Right atrium auricular region (tissue), 2 donors: Measurements from ENCODE around the gene SCYGR1. TPM values are rescaled to one million over a fixed set of nuclear protein-coding genes. Genes with fewer than 3 reads are reported as not detected.

Source experiments
- DNase-seq: peaks from one replicate; pipeline ENCODE4 v3.0.0-alpha.2; 2019; ENCODE audit warnings: low spot score
- H3K27ac ChIP-seq, 2 donors: fragments of 200-600 bp; sonication (generic); 1 replicate in 1 of 2; 2 replicates in 1 of 2; pipeline ENCODE4 v1.5.1; 2016 to 2019
- H3K27me3 ChIP-seq, 2 donors: fragments of 200-600 bp; sonication (generic); one replicate each; pipeline versions ENCODE4 v1.5.1 to v1.6.0; 2017 to 2019
- H3K36me3 ChIP-seq: fragments of 200-600 bp; sonication (generic); one replicate; pipeline ENCODE4 v1.5.1; 2016
- H3K4me1 ChIP-seq, 2 donors: fragments of 200-600 bp; sonication (generic); one replicate each; pipeline versions ENCODE4 v1.5.1 to v1.6.0; 2017 to 2019
- H3K4me3 ChIP-seq, 2 donors: fragments of 200-600 bp; sonication (generic); 1 replicate in 1 of 2; 2 replicates in 1 of 2; pipeline ENCODE4 v1.5.1; 2017 to 2019; ENCODE audit warnings: mild to moderate bottlenecking in 1 of 2, moderate library complexity in 1 of 2
- H3K9me3 ChIP-seq, 2 donors: fragments of 200-600 bp; sonication (generic); one replicate each; pipeline ENCODE4 v1.5.1; 2019
- CTCF ChIP-seq, 2 donors: fragments of 200-600 bp; sonication (generic); IDR thresholded peaks; one replicate each; pipeline ENCODE4 v1.5.1; 2019; ENCODE audit warnings: antibody characterized with exemption in 2 of 2
- total RNA-seq, 2 donors: library from RNA; depleted of rRNA; stranded (reverse); fragments of >200 nt; gene quantifications; one replicate each; pipeline ENCODE4 v1.1.0, GENCODE V29; 2016

SCYGR1 gene
- total RNA-seq, 2 donors from 2014 or later = not detected

- no peaks in the 10 kb centered on the region for H3K27me3 ChIP-seq
- TF ChIP-seq CTCF (IDR thresholded peaks at IDR 0.05) = no peak
- no peak overlapping the region for H3K4me3 ChIP-seq
- no peaks in the 10 kb centered on the region for H3K4me1 ChIP-seq
- no peak overlapping the region for H3K27ac ChIP-seq
- no peaks in the 10 kb centered on the region for H3K9me3 ChIP-seq
- DNase-seq = no peak
- H3K36me3 ChIP-seq = peaks cover 26% of the 10 kb centered on the region
Observed at GRCh38 chr2:227348324-227348723, 39.4 kb downstream of the SCYGR1 start.

DNA sequence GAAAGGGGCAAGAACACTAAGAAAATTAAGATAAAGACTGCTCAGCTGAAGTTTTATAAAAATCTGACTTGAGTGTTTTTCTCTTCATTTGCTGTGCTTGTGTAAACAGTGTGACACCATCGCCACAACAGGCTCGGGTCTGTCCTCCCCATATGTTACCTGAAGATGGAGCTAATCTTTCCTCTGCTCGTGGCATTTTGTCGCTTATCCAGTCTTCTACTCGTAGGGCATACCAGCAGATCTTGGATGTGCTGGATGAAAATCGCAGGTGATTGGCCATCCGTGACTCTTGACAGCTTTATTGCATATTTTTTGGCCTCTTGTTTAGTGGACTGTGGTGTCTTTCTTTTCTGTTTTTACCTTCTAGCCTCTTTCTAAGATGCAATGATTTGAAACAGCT is 40.6 kb downstream of the SCYGR1 start:
- no peak overlapping the region for H3K27ac ChIP-seq
- H3K9me3 ChIP-seq = no peaks in the 10 kb centered on the region
- H3K4me3 ChIP-seq = no peak overlapping the region
- H3K27me3 ChIP-seq = no peaks in the 10 kb centered on the region
- peaks cover 32% of the 10 kb centered on the region for H3K36me3 ChIP-seq
- no peaks in the 10 kb centered on the region for H3K4me1 ChIP-seq
- TF ChIP-seq CTCF (IDR thresholded peaks at IDR 0.05) = no peak
- no peak for DNase-seq

- H3K4me3 ChIP-seq = no peak overlapping the region
- H3K27me3 ChIP-seq = no peaks in the 10 kb centered on the region
- no peak overlapping the region for H3K27ac ChIP-seq
- DNase-seq = no peak
- no peak for TF ChIP-seq CTCF (IDR thresholded peaks at IDR 0.05)
- H3K9me3 ChIP-seq = no peaks in the 10 kb centered on the region
- H3K36me3 ChIP-seq = peaks cover 41% of the 10 kb centered on the region
- H3K4me1 ChIP-seq = no peaks in the 10 kb centered on the region
Observed at GRCh38 chr2:227344231-227344630, 43.5 kb downstream of the SCYGR1 start.

- H3K27ac ChIP-seq = no peak overlapping the region
- H3K4me1 ChIP-seq = no peaks in the 10 kb centered on the region
- H3K27me3 ChIP-seq = no peaks in the 10 kb centered on the region
- DNase-seq = no peak
- peaks cover 42% of the 10 kb centered on the region for H3K36me3 ChIP-seq
- no peak for TF ChIP-seq CTCF (IDR thresholded peaks at IDR 0.05)
- H3K9me3 ChIP-seq = no peaks in the 10 kb centered on the region
- no peak overlapping the region for H3K4me3 ChIP-seq
Observed at GRCh38 chr2:227341553-227341952, 46.2 kb downstream of the SCYGR1 start.

- Histone ChIP-seq H3K9me3 (no peaks in the 10 kb centered on the region), H3K36me3 (peaks cover 43% of the 10 kb centered on the region), H3K4me3 (no peak overlapping the region), H3K27me3 (no peaks in the 10 kb centered on the region), H3K27ac (no peak overlapping the region), H3K4me1 (no peaks in the 10 kb centered on the region)
- no peak for DNase-seq
- TF ChIP-seq CTCF (IDR thresholded peaks at IDR 0.05) = no peak
Observed at GRCh38 chr2:227340106-227340505, 47.6 kb downstream of the SCYGR1 start.

DNA sequence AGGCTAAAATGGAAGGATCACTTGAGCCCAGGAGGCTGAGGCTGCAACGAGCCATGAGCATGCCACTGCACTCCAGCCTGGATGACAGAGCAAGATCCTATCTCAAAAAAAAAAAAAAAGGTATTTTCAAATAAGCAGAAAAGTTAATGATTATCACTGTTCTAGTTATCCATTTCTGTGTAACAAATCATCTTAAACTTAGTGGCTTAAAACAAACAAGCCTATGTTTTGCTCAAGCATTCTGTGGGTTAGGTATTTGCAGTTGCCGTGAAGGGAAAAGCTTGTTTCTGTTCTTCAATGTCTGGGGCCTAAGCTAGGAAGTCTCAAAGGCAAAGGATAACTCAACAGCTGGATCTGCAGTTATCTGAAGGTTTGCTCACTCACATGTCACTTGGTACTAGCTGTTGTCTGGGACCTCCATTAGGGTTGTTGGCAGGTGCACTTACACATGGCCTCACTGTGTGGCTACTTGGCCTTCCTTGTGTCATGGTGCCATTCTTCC is 48.6 kb downstream of the SCYGR1 start:
- peaks cover 44% of the 10 kb centered on the region for H3K36me3 ChIP-seq
- no peaks in the 10 kb centered on the region for H3K4me1 ChIP-seq
- no peak for DNase-seq
- H3K4me3 ChIP-seq = no peak overlapping the region
- no peak for TF ChIP-seq CTCF (IDR thresholded peaks at IDR 0.05)
- no peaks in the 10 kb centered on the region for H3K27me3 ChIP-seq
- H3K9me3 ChIP-seq = no peaks in the 10 kb centered on the region
- no peak overlapping the region for H3K27ac ChIP-seq
